Astrocyte of the spinal cord (primary cell): Measurements from ENCODE around the gene PATJ.
A peak's percentile ranks its signal among the peaks of the same experiment; 100 is the strongest.

Experiments used
- DNase-seq: peaks from one replicate; pipeline ENCODE4 v3.0.0; 2011; ENCODE audit warnings: low read depth, low spot score
- H3K4me3 ChIP-seq: 2 replicates; pipeline ENCODE4 v1.5.1; 2011; ENCODE audit warnings: low read depth, mild to moderate bottlenecking, low read length, moderate library complexity
- in situ Hi-C: cut with HindIII; loops from 2 replicates; pipeline ENCODE4 v1.10.0; 2017; ENCODE audit warnings: low sequenced_read_pairs
- TF ChIP-seq, protein P1 (sequence below): IDR thresholded peaks from 2 replicates; pipeline ENCODE4 v1.5.1; 2012; ENCODE audit warnings: low read depth, mild to moderate bottlenecking, low read length, inconsistent platforms

Gene PATJ

DNA sequence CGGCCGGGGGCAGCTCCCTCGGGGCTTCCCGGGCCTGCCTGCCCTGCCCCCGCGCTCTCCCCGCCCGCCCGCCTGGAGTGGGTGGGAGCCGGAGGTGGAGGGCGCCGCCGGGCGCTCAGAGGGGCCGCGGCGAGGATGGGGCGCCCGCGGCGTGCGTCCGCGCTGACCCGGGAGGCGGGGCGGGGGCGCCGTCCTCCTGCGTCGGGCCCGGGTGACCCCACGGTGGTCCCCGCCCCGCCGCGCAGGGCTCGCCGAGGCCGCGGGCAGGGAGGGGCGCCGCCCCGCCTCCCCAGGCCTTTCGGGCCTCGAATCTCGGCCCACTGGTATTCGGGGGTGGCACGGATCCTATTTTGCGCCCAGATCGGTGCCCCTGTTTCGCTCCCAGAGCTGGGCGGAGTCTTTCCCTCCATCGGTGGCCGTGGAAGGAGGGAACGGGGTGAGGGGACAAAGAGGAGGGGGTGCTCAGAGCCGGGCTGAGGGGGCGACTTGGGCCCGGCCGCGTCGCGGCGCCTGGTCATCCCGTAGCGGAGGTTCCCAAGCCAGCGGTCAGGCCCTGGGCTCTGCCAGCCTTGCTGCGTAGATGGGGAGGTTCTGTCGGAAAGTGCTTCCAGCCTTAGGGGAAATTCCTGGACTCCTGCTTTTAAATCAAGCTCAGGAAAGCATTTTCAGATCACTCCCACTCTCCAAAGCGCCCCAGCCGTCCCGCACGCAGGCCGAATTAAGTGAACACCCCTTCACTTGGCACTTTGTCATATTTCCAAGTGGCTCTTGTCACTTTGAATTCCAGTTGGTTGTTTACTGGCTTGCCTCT is 545 bp downstream of the PATJ start:
- in situ Hi-C loops, result no loop called here
- TF ChIP-seq, protein P1, sequence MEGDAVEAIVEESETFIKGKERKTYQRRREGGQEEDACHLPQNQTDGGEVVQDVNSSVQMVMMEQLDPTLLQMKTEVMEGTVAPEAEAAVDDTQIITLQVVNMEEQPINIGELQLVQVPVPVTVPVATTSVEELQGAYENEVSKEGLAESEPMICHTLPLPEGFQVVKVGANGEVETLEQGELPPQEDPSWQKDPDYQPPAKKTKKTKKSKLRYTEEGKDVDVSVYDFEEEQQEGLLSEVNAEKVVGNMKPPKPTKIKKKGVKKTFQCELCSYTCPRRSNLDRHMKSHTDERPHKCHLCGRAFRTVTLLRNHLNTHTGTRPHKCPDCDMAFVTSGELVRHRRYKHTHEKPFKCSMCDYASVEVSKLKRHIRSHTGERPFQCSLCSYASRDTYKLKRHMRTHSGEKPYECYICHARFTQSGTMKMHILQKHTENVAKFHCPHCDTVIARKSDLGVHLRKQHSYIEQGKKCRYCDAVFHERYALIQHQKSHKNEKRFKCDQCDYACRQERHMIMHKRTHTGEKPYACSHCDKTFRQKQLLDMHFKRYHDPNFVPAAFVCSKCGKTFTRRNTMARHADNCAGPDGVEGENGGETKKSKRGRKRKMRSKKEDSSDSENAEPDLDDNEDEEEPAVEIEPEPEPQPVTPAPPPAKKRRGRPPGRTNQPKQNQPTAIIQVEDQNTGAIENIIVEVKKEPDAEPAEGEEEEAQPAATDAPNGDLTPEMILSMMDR, result no peak
- peak; percentile 26 for DNase-seq
- H3K4me3 ChIP-seq, result peak overlapping the region; percentile 61

DNA sequence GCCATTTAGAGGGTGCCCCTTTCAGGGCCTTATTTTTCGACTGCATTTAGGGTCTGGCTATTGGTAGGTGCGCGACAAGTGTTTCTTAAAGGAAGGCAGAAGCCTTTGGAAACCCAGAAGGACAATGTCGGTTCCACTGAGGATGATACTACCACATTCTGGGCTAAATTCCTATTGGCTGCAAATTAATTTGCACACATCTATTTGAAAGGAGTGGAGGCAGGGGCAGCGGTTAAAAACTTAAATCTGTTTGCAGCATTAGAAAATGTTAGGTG is 1.1 kb downstream of the PATJ start:
- peak overlapping the region; percentile 61 for H3K4me3 ChIP-seq
- TF ChIP-seq, protein P1, result no peak
- no peak for DNase-seq
- in situ Hi-C loops, result no loop called here

DNA sequence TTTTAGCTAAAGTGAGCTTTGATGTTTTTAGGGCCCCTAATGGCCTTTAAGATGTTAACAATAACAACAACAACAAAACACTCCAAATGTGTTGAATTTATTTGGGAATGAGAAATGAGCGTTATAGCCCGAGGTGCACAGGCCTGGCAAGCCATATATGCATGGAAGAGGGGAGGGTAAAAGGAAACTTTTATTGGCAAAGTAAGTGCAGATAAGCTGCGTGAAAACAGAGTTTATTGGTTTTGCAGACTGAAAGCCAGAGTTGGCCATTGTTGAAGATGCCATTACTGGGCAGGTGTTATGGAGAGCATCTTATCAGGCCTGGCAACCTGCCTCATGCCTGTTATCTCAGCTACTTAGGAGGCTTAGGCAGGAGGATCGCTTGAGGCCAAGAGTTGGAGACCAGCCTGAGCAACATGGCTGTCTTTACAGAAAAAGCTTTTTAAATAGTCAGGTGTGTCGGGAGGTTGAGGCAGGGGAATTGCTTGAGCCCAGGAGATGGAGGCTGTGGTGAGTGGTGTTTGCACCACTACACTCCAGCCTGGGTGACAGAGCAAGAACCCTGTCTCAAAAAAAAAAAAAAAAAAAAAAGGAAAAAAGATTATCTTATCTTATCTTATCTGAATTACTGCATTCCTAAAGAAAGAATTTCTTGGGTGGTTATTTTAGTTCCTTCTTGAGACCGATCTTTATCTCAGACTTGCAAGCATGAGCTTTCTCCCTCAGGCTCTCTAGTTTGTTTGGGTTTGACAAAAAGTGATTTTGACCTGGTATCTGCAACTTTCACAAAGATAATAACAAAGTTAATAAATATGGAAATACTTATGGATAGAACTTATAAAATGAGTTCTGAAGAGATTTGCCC is 1.7 kb downstream of the PATJ start:
- no peak overlapping the region for H3K4me3 ChIP-seq
- TF ChIP-seq, protein P1, result no peak
- no peak for DNase-seq
- in situ Hi-C loops, result no loop called here

DNA sequence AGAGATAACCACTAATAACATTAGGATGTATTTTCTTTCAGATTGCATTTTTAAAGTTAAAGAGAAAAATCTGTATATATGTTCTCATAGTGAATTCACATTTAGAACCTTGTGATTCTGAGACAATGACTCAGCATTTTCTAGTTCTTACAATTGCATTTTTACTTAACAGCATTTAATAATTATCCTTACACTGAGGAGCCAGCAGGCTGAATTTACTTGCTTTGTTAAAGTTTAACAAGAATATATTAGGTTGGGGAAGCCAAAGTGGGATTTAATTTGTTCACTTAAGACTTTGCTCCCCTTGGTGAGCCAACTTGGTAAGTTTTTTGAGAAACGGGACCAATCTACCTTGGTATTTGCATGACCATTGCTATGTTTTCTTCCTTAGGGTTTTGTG is 4.5 kb downstream of the PATJ start:
- TF ChIP-seq, protein P1, result no peak
- H3K4me3 ChIP-seq, result no peak overlapping the region
- in situ Hi-C loops, result no loop called here
- peak; percentile 19 for DNase-seq

DNA sequence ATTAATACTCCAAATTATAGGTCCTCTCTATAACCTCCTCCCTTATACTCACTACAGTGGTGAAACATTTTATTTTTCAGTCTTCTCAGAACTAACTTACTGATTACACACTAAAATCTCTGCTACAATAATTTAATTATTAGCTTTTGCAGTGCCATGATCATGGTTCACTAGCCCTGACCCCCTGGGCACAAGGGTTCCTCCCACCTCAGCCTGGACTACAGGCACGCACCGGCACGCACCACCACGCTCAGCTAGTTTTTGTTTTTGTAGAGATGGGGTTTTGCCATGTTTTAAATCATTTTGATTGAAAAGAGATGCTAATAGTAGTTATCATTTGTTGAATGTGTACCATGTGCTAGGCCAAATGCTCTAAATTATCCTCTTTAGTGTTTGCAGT is 6.3 kb downstream of the PATJ start:
- TF ChIP-seq, protein P1, result no peak
- DNase-seq, result no peak
- in situ Hi-C loops, result no loop called here
- no peak overlapping the region for H3K4me3 ChIP-seq

DNA sequence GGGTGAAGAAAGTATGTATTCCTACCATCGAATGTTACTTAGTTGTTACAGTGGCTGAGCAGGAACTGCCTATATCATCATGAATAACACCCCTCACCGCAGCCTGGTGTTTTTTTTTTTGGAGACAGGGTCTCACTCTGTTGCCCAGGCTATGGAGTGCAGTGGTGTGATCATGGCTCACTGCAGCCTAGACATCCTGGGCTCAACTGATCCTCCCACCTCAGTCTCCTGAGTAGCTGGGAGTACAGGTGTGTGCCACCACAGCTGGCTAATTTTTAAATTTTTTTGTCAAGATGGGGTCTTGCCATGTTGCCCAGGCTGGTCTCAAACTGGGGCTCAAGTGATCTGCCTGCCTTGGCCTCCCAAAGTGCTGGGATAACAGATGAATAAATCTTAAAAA is 7.3 kb downstream of the PATJ start:
- no peak for DNase-seq
- TF ChIP-seq, protein P1, result no peak
- in situ Hi-C loops, result no loop called here
- H3K4me3 ChIP-seq, result no peak overlapping the region
